Measurements from ENCODE around the gene TFR2. TPM values are rescaled to one million over a fixed set of nuclear protein-coding genes. Genes with fewer than 3 reads are reported as not detected.

TFR2 gene
- total RNA-seq, 1 donor from 2014 or later: 0.41 TPM

DNA sequence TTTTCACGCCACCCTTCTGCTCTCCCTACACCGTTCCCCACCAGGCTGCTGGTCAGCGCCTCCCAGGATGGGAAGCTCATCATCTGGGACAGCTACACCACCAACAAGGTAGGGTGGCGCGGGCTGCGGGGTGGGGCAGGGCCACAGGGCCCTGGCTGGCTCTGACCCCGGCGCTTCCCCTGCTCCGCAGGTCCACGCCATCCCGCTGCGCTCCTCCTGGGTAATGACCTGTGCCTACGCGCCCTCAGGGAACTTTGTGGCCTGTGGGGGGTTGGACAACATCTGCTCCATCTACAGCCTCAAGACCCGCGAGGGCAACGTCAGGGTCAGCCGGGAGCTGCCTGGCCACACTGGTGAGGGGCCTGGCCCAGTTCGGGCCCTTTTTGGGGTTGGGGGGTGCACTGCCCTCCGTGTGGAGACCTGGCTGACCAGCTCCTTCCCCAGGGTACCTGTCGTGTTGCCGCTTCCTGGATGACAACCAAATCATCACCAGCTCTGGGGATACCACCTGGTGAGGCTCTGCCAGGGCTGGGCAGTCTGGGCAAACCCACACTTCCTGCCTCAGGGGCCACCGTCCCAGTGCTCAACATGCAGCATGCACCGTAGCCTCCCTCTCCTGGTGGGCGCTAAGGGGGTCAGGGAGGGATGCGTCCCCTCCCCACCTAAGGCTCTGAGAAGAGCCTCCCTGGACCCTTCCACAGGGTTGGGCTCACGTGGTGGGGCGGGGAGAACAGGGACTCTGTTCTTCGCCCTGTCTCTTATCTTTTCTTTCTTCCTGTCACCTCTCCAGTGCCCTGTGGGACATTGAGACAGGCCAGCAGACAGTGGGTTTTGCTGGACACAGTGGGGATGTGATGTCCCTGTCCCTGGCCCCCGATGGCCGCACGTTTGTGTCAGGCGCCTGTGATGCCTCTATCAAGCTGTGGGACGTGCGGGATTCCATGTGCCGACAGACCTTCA, 36.2 kb upstream of the TFR2 start:
- TF ChIP-seq, protein P1, sequence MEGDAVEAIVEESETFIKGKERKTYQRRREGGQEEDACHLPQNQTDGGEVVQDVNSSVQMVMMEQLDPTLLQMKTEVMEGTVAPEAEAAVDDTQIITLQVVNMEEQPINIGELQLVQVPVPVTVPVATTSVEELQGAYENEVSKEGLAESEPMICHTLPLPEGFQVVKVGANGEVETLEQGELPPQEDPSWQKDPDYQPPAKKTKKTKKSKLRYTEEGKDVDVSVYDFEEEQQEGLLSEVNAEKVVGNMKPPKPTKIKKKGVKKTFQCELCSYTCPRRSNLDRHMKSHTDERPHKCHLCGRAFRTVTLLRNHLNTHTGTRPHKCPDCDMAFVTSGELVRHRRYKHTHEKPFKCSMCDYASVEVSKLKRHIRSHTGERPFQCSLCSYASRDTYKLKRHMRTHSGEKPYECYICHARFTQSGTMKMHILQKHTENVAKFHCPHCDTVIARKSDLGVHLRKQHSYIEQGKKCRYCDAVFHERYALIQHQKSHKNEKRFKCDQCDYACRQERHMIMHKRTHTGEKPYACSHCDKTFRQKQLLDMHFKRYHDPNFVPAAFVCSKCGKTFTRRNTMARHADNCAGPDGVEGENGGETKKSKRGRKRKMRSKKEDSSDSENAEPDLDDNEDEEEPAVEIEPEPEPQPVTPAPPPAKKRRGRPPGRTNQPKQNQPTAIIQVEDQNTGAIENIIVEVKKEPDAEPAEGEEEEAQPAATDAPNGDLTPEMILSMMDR (IDR thresholded peaks at IDR 0.05): no peak
- DNase-seq (peak; percentile 68), ATAC-seq (no peak)
- no peak overlapping the region for H3K27ac ChIP-seq
- H3K27me3 ChIP-seq: no peaks in the 10 kb centered on the region
- no peaks in the 10 kb centered on the region for H3K9me3 ChIP-seq
- intact Hi-C loops (cut with DNase I): no loop called here
- no peak overlapping the region for H3K4me3 ChIP-seq
- H3K36me3 ChIP-seq: peaks cover 59% of the 10 kb centered on the region
- peaks cover 13% of the 10 kb centered on the region for H3K4me1 ChIP-seq

DNA sequence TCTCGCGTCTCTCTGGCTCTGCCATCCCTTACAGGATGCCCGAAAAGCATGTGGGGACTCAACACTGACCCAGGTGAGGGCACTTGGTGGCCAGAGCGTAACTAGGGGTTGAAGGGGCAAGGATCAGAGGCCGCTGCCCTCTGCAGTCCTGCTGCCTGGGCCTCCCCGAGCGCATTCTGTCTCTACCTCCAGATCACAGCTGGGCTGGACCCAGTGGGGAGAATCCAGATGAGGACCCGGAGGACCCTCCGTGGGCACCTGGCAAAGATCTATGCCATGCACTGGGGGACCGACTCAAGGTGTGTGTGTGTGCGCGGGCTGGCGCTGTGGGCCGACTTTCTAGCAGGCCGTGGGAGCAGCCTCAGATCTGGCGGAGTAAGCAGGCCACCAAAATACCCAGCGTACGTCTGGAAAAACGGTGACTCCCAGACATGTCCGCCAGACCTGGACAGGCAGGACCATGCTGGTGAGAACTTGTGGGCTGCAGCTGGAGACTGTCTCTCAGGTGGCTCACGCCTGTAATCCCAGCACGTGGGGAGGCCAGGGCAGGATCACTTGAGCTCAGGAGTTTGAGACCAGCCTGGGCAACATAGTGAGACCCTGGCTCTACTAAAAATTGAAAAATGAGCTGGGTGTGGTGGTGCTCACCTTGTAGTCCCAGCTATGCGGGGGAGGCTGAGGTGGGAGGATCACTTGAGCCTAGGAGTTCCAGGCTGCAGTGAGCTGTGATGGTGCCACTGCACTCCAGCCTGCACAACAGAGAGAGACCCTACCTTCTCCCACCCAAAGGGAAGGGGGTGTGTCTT, 35.4 kb upstream of the TFR2 start:
- DNase-seq: no peak
- Histone ChIP-seq H3K36me3 (peaks cover 50% of the 10 kb centered on the region), H3K9me3 (no peaks in the 10 kb centered on the region), H3K27me3 (no peaks in the 10 kb centered on the region), H3K4me1 (peaks cover 13% of the 10 kb centered on the region), H3K27ac (peak overlapping the region; percentile 96), H3K4me3 (peak overlapping the region; percentile 91)
- intact Hi-C loops (cut with DNase I): no loop called here
- ATAC-seq: no peak
- TF ChIP-seq, protein P1 (IDR thresholded peaks at IDR 0.05): no peak

DNA sequence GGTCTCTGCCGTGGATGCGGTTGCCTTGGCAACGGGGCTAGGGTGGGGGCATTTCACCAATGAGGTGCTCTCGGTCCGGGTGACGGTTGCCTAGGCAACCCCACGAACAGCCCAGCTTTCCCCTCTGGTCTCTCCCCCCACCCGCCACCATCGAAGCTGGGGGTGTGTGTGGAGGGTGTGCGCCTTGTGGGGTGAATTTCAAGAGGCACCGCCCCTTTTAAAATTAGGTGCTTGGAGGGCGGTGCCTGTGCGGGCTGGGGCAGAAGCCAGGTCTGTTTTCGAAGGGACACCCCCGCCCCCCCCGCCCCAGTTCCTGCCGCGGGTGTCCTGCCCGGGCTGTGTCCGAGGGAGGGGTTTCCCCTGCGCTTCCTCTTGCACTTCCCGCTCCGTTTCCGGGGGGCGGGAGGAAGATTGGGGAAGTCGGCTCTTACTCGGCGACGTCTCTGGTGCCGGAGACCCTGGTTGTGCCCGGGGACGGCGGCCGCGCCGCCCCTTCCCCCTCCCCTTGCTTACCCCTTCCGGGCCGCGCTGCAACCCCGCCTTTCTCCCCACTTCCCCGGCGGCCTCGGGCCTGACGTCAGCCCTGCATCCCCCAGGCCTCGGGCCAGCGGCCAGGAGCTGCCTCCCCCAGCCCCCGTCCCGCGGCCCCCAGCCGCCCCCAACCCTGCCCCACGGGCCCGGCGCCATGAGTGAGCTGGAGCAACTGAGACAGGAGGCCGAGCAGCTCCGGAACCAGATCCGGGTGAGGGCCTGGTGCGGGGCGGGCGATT, 34.4 kb upstream of the TFR2 start:
- Histone ChIP-seq H3K27ac (peak overlapping the region; percentile 96), H3K4me3 (peak overlapping the region; percentile 91), H3K36me3 (peaks cover 40% of the 10 kb centered on the region), H3K4me1 (peaks cover 13% of the 10 kb centered on the region), H3K27me3 (no peaks in the 10 kb centered on the region), H3K9me3 (no peaks in the 10 kb centered on the region)
- DNase-seq: peak; percentile 91
- peak; percentile 39 for ATAC-seq
- TF ChIP-seq, protein P1 (IDR thresholded peaks at IDR 0.05): no peak
- intact Hi-C loops (cut with DNase I): no loop called here

DNA sequence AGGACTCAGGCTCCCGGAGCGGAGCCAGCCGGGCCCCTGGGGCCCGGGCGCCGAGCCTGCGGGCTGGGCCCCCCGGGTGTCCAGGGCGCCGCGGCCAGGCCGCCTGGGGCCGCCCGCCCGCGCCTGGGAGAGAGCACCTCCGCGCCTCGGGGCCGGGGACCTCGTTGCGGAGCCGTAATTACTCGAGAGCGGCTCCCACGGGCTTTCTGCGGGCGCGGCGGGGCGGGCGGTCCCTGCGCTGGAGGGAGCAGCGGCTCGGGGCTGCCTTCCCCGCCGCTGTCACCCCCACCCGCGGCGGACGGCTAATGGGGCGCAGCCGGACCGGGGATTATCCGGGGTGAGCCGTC, 33.7 kb upstream of the TFR2 start:
- TF ChIP-seq, protein P1 (IDR thresholded peaks at IDR 0.05): no peak
- Histone ChIP-seq H3K27ac (peak overlapping the region; percentile 96), H3K4me3 (peak overlapping the region; percentile 91), H3K27me3 (no peaks in the 10 kb centered on the region), H3K4me1 (peaks cover 13% of the 10 kb centered on the region), H3K9me3 (no peaks in the 10 kb centered on the region), H3K36me3 (peaks cover 37% of the 10 kb centered on the region)
- intact Hi-C loops (cut with DNase I): no loop called here
- ATAC-seq: no peak
- DNase-seq: peak; percentile 69

DNA sequence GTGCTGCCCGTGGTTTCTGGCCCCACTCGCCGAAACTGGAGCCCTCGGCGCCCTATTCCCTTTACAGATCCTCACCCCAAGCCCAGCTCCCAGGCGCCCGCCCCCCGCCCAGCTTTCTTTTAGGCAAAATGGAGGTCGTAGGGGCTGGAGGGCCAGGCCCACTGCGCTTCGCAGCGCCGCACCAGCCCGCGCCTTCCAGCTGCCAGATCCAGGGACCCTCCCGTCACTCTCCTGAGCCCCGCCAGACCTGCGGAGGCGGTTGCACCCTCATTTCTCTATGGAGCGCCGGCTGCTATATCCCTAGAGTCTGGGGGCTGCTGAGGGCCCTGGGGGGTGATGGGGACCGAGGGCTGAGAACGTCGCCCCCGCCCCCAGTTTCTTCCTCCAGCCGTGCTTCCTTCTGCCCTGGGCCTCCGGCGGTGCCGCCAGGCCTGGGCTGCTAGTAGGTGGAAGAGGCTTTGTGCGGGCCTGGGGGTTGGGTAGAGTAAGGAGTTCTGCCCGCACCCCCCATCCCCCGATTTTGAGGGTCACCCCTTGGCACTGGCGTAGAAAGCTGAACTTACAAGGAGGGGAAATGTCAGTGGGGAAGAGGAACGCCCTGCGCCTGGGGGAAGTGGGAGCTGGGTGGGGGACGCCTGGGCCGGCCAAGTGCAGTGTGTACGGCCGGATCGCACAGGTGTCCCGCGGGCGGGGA, 33.2 kb upstream of the TFR2 start:
- ATAC-seq: peak; percentile 1

More for the DNA sequence above, 33.2 kb upstream of the TFR2 start:
- H3K4me3 ChIP-seq: peak overlapping the region; percentile 91
- H3K27ac ChIP-seq: peak overlapping the region; percentile 96
- peak; percentile 78 for DNase-seq
- H3K9me3 ChIP-seq: no peaks in the 10 kb centered on the region
- peaks cover 10% of the 10 kb centered on the region for H3K4me1 ChIP-seq
- no peaks in the 10 kb centered on the region for H3K27me3 ChIP-seq
- intact Hi-C loops (cut with DNase I): no loop called here
- TF ChIP-seq, protein P1 (IDR thresholded peaks at IDR 0.05): no peak
- H3K36me3 ChIP-seq: peaks cover 32% of the 10 kb centered on the region
